GM19328 (cell line): Measurements from ENCODE around the gene RIC1.
"Not testable (repeated sequence)": the region's sequence is repeated elsewhere in the genome, so short reads cannot be mapped to it uniquely, and the experiment has no call there.

ENCODE experiments used
- ATAC-seq: cut with Tn5 transposase; IDR thresholded peaks from one replicate; pipeline ENCODE4 v1.9.1; 2021; ENCODE audit warnings: mild to moderate bottlenecking, moderate library complexity; ENCODE audit not compliant: unreplicated experiment

Gene RIC1, protein sequence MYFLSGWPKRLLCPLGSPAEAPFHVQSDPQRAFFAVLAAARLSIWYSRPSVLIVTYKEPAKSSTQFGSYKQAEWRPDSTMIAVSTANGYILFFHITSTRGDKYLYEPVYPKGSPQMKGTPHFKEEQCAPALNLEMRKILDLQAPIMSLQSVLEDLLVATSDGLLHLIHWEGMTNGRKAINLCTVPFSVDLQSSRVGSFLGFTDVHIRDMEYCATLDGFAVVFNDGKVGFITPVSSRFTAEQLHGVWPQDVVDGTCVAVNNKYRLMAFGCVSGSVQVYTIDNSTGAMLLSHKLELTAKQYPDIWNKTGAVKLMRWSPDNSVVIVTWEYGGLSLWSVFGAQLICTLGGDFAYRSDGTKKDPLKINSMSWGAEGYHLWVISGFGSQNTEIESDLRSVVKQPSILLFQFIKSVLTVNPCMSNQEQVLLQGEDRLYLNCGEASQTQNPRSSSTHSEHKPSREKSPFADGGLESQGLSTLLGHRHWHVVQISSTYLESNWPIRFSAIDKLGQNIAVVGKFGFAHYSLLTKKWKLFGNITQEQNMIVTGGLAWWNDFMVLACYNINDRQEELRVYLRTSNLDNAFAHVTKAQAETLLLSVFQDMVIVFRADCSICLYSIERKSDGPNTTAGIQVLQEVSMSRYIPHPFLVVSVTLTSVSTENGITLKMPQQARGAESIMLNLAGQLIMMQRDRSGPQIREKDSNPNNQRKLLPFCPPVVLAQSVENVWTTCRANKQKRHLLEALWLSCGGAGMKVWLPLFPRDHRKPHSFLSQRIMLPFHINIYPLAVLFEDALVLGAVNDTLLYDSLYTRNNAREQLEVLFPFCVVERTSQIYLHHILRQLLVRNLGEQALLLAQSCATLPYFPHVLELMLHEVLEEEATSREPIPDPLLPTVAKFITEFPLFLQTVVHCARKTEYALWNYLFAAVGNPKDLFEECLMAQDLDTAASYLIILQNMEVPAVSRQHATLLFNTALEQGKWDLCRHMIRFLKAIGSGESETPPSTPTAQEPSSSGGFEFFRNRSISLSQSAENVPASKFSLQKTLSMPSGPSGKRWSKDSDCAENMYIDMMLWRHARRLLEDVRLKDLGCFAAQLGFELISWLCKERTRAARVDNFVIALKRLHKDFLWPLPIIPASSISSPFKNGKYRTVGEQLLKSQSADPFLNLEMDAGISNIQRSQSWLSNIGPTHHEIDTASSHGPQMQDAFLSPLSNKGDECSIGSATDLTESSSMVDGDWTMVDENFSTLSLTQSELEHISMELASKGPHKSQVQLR (N-terminal part only)

DNA sequence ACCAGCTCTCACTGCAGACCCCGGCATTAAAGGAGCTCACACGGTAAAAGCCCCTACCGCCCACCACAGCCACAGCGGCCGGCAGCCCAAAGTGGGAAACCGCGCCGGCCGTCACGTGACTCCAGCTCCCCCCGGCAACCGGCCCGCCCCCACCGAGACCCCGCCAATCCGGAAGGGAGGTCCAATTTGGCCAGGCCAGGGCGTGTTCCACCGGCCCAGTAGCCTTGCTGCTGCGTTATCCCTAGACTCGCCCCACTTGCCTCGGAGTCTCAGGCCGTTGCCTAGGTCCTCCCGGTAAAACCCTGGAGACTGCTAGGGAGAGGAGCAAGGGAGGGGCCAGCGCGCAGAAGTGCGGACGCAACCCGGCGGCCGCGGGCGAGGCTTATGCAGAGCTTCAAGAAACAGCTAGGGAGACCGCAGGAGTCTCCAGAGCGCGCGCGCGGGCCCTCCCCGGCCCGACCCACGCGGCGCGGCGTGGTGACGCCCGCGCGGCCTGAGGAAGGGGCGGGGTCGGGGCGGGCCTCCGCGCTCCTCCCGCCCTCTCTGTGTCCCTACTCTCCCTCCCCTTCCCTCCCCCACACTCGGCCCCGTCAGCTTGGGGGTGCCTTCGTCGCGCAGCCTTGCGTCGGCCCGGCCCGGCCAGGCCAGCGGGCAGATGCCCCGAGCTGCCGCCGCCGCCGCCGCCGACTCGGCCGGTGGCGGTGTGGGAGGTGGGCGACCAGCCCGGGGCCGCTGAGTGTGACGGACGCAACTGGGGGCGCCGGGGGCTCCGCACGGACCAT, at the start of gene RIC1:
Gene RIC1 (plus strand): TSS at position 578 of the 782 bp plus-strand sequence. CDS start 203 bp downstream, at position 781.
- ATAC-seq, result peak; percentile 70

DNA sequence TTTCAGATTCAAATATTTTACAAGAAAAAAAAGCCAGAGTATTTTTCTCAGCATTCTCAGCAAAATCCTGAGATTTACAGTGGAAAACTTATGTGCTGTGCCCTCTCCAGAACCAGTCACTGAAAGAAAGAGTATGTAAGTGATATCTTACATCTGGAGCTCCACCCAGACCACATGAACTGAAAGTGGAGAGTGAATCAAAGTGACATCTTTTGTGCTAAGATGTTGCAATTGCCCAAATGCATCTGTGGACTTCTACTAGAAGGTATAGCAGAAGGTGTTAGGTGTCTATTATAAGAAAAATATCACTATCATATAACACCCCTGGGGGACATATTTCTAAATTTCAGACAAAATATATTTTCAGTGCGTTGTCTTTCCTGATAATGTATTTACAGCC, 49.0 kb upstream of the RIC1 start:
- ATAC-seq, result no peak

DNA sequence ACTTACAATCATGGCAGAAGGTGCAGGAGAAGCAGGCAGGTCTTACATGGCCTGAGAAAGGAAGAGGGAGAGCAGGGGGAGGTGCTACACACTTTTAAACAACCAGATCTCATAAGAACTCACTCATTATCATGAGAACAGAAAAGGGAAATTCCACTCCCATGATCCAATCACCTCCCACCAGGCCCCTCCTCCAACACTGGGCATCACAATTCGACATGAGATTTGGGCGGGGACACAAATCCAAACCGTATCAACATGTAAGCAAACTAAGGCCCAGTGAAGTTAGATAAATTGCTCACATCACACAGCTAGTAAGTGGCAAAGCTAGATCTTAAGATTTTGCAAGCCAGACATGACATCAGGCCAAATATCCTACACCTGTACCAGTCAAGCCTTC, 48.3 kb upstream of the RIC1 start:
- ATAC-seq, result no peak

DNA sequence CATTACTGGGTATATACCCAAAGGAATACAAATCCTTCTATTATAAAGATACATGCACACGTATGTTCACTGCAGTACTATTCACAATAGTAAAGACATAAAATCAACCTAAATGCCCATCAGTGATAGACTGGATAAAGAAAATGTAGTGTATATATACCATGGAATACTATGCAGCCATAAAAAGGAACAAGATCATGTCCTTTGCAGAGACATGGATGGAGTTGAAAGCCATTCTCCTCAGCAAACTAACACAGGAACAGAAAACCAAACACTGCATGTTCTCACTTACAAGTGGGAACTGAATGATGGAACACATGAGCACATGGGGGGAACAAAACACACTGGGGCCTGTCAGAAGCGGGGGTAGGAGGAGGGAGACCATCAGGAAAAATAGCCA, 47.2 kb upstream of the RIC1 start:
- ATAC-seq, result not testable (repeated sequence)

DNA sequence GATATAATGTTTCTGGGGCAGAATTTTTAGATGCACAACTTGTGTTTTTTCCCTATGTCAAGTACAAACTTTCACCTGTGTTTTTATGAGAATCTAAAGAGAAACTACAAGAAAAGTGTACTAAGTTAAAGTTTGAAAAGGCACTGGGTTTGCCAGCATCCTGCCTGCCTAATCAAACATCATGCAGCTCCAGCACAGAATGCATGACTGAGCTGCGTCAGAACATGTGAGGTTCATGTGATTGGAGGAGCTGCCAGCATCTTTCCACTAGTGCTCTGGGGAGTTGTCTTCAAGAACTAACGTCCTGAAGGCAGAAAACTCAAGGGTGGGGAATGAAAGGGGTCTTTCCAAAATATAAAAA, 46.1 kb upstream of the RIC1 start:
- peak; percentile 44 for ATAC-seq

DNA sequence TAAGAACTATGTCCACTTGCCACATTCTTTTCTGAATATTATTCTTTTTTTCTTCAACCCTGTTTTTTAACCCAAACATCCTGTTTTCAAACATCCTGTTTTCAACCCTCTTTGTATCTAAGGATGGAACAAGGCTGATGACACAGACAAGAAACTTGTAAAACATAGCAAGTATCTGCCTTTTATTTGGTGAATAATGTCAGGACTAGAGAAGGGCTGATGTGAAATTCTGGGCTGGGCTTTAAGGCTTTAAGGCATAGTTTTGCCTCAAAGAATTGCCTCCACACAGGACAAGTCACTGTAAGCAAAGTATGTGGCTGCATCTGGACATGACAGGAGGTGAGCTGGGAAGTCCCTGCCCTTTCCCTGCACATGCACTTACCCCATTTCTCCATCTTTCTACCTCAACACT, 42.5 kb upstream of the RIC1 start:
- ATAC-seq, result peak; percentile 26

DNA sequence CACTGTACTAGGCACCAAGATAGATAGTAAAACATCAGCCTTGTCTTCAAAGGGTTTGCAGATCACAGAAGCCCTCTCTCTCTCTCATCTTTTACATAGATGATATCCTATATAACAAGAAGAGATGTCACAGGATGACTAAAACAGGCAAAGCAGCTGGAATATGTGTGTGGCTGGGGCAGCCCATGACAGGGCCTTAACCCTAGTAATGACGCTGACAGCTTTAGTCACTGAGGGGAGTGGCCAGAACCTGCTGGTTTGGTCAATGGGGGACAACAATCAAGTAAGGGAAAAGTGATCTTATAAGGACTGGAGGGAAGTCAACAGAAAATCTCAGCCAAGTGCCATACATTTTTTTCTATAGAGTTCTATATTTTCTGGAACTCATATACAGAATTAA, 41.9 kb upstream of the RIC1 start:
- no peak for ATAC-seq

DNA sequence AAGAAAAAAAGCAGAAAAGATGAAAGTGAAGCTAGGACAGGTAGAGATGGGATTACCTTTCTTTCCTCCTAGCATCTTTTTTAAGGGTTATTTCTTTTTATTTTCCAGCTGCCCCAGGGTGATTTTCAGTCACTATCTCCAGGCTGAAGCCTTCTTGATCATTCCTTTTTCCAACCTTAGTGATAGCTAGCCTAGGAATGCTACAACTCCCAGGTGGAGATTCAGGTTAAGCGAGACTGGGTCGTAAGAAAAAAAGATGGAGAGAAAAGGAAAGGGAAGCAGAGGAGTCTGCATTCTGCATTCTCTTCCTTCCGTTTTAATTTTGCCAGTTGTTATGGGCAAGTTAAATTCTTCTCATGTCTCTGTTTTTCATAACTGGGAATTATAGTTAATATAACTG, 36.7 kb upstream of the RIC1 start:
- ATAC-seq, result no peak

DNA sequence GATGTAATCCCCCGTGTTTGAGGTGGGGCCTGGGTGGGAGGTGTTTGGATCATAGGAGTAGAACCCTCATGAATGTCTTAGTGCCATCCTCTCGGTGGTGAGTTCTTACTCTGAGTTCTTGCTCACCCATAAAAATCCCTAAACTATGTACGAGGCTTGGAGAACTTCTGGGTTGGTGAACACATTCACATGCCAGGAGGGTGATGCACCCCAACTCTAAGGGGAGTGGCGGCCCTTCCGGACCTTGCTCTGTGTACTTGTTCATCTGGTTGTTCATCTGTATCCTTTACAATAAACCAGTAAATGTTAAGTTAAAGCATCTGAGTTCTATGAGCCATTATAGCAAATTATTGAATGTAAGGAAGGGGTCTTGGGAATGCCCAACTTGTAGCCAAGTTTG, 36.0 kb upstream of the RIC1 start:
- no peak for ATAC-seq

DNA sequence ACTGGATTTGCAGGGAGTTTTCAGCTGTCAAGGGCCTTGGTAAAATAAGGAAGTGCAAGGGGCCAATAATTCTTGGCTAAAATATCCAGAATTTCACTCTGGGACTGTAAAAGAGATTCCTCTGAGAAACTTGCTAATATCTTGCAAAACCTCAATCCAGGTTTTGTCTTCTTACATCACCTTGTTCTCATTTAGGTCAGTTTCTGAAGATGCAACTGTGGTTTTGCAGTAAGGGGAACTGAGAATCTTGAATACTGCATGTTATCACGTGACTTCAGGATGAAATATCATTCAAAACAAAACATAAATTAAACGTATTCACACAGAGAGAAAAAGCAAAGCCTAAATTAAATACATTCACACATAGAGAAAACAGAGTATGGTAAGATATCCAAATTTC, 35.0 kb upstream of the RIC1 start:
- peak; percentile 65 for ATAC-seq

DNA sequence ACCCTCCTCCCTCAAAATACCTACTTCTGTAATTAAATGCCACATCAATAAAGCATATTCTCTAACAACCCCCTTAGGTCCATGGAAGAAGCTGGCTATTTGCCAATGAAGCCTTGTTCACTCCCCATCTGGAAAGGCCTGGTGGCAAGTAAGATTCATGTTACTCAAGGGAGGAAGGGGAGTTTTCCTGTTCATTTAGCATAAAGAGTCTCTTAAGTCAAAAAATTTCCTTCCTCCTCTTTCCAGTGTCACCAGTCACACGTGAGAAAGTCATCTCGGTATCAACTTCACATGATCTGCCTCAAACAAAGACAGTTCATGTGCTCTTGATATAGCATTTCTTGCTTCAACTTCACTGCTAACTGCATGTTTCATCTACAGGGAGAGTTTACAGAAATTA, 32.7 kb upstream of the RIC1 start:
- ATAC-seq, result no peak

DNA sequence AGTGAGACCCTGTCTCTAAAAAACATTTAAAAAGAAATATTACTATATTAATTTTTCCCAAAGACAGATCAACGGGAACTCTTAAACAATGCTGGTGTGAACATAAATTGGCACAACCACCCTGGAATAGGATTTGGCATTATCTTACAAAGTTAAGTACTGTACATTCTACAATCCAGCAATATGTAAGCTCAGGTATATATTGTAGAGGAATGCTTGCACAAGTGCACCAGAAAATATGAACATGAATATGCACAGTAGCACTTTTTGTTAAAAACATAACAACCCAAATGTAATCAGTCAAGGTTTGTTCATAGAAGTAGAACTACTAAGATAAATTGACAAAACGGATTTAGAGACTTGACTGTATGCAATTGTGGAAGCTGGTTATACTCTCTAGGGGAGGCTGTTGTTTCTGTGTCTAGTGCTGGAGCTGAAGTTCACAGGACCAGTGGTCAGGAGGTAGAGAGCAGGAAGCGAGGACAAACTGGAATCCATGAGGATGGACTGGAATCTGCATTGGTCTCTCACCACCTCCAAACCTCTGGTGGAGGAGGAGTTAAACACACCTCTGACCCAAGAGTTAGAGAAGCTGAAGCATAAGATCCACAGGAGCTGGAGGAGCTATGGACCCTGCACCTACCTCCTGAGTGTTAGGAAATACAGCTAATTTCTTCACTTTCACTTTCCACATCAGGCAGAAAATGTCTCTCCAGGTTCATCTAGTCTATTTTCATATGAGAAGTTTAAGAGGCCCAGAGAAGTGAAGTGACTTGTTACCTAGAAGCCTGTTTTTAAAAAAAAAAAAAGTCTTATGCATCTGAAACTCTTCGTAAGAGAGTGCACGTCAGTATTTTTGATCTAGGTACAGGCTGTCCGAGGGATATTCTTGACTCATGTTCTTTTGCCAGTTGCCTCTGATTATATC, 20.3 kb upstream of the RIC1 start:
- ATAC-seq, result no peak

DNA sequence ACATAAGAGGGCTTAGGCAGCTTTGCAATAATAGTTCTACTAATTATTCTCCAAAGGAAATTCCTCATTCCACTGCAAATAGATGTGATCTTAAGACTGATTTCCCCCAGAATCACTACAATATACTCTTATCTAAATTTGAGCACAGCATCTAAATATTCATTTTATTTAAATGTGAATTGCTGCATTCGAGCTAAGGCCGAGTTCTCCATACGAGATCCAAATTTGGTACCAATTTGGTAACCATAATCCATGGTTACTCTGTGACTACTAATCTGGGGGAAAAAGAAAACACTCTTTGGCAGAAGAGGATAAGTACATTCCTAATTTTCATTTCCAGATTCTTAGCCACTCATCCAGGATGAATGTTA, 19.7 kb upstream of the RIC1 start:
- no peak for ATAC-seq

DNA sequence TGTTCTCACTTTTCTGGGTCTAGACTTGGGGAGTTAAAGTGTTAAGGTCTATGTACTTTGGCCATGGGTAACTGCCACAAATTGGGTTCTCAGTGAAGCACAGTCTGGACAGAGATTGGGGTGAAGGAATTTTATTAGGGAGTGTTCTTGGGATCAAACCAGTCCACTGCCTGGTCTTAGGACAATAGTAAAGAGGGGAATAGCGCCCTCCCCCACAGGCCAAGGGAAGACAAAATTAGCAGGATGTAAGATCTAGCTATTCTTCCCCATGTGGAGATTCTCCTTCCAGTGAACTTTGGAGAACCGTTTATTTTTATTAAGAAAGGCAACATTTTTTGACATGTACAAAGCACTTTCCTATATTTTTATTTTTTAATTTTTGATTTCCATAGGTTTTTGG, 18.4 kb upstream of the RIC1 start:
- ATAC-seq, result no peak

DNA sequence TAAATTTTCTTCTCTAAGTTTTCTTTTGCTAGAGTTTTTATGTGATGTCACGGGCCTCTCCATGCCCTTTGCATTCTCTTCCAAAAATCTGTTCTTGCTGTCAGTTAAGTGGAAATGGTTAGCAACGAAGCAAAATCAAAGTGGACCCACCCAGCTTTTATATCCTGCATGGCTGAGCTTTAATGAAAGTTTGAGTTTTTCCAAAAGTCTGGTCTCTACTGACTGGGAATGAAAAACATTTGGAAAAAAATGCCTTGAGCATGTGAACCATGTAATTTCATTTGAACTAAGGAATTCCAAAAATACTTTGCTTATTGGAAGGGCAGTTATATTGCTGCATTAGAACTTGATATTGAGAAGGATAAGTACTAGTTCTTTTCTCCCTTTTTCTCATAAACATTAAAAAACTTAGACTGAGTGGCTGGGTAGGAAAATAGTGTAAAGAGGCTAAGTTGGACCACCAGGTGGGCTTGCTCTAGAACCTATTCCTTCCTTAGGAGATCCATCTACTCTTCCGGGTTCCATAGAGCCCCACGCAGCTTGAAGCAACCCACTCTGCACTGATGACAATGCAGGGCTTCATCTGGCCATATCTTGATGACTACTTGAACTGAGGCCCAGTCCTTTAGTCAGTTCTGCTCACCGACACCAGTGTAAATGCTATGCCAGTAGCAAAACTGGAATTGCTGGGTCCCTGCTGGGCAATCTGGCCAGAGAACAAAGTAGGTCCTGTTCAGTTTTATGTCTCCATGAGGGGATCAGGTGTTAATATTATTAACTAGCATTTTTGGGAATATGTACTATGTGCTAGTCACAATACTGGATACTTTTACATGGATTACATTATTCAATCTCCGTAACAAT, 17.4 kb upstream of the RIC1 start:
- no peak for ATAC-seq

DNA sequence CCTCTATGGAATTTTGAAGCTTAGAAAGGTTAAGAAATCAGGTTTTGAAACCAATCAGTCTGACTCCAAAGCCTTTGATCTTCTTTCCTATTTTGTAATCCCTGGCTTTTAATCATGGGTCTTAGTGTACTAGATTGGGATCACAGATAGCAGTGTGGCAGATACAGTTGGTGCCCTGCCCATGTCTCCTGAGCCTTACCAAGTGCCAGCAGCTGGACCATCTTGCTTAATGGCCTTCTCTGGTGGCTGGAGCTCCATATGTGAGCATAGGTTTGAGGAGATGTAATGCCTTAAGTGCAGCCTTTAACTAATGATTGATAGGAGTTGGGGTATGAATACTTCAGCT, 16.7 kb upstream of the RIC1 start:
- no peak for ATAC-seq

DNA sequence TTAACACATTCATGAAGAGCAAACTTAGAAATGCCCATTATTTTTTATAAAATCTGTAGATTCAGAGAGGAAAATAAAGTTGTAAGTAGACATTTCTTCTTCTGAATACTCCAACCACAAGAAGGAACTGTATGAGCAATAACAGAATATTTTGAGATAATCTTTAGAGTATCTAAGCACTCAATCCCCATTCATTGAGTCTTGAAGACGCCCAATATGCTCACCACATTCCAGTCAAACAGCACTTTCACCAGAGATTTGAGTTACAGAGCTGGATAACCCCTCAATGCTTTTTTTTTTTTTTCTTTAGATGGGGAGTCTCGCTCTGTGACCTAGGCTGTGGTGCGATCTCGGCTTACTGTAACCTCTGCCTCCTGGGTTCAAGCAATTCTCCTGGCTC, 14.7 kb upstream of the RIC1 start:
- no peak for ATAC-seq

DNA sequence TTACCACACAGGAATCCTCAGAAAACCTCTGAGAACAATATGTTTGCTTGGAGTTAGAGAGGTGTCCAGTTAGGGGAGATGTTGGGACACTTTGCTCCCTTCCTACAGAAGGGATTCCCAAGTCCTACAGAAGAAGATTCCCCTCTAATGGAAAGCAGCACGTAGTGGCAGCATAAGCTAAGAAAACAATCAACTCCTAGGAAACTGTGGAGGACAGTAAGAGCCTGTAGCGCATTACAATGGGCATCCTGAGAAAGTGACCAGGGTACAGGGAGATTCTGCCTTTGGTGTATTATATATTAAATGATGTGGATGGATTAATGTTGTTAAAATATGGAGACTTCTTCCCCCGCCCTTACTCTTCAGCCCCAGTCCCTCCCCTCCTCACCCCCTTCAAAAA, 13.9 kb upstream of the RIC1 start:
- ATAC-seq, result no peak

DNA sequence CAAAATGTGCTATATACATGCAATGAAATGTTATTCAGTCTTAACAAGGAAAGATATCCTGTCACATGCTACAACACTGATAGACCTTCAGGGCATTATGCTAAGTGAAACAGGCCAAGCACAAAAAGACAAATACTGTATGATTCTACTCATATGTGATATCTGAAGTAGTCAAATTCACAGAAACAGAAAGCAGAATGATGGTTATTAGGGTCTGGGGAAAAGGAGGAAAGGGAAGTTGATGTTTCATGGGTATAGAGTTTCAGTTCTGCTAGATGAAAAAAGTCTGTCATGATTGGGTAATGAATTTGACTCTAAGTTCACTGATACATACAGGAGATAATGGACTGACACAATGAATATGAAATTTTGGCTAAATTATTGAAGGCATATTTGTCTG, 11.2 kb upstream of the RIC1 start:
- ATAC-seq, result peak; percentile 98
